Body of pancreas (tissue), 4 donors: Measurements from ENCODE around the gene NFATC2. TPM values are rescaled to one million over a fixed set of nuclear protein-coding genes. Genes with fewer than 3 reads are reported as not detected.

Source experiments
- ATAC-seq: fragments of 150-250 bp; one replicate; pipeline ENCODE4 v1.9.1; 2016
- DNase-seq, 4 donors: peaks; one replicate each; pipeline ENCODE4 v3.0.0-alpha.2; 2019
- H3K27ac ChIP-seq, 4 donors: fragments of 200-600 bp; sonication (generic); 1 replicate in 3 of 4; 2 replicates in 1 of 4; pipeline versions ENCODE4 v1.5.1 to v1.6.1; 2016 to 2019; ENCODE audit warnings: mild to moderate bottlenecking in 1 of 4, mixed read lengths in 1 of 4, moderate library complexity in 1 of 4
- H3K27me3 ChIP-seq, 2 donors: fragments of 200-600 bp; sonication (generic); one replicate each; pipeline ENCODE4 v1.6.0; 2016; ENCODE audit warnings: mild to moderate bottlenecking in 1 of 2
- H3K36me3 ChIP-seq, 2 donors: fragments of 200-600 bp; sonication (generic); replicated peaks in 1 of 2; 2 replicates each; pipeline ENCODE4 v1.5.1; 2016; ENCODE audit warnings: low read depth in 2 of 2; ENCODE audit not compliant: insufficient read depth in 1 of 2
- H3K4me1 ChIP-seq: fragments of 200-600 bp; sonication (generic); one replicate; pipeline ENCODE4 v1.6.0; 2016
- H3K4me3 ChIP-seq, 2 donors: fragments of 200-600 bp; sonication (generic); 1 replicate in 1 of 2; 2 replicates in 1 of 2; pipeline ENCODE4 v1.5.1; 2016 to 2019
- H3K9me3 ChIP-seq, 3 donors: fragments of 200-600 bp; sonication (generic); 1 replicate in 2 of 3; 2 replicates in 1 of 3; pipeline ENCODE4 v1.5.1; 2016
- POLR2A ChIP-seq, 3 donors: fragments of 450-650 bp; IDR thresholded peaks; one replicate each; pipeline ENCODE4 v1.6.1; 2016; ENCODE audit warnings: antibody characterized with exemption in 3 of 3, mild to moderate bottlenecking in 2 of 3
- WGBS, 2 donors: methylation state at CpG; one replicate each; pipeline ENCODE4 v1.1.5; 2017; 5-methylcytosine and 5-hydroxymethylcytosine counted together
- intact Hi-C: fragments of 100-400 bp; cut with DNase I; formaldehyde crosslinking; loops from one replicate; pipeline ENCODE4 v1.15.1; 2023
- total RNA-seq, 2 donors: library from RNA; depleted of rRNA; stranded (reverse); fragments of >200 nt; gene quantifications; one replicate each; pipeline ENCODE4 v1.1.0, GENCODE V29; 2016
- TF ChIP-seq, protein P1 (sequence below), 7 experiments: fragments of 450-650 bp in 4 of 7; fragments of 200-600 bp in 3 of 7; sonication (generic) in 3 of 7; IDR thresholded peaks; one replicate each; pipeline ENCODE4 v1.5.1; 2016 to 2019; ENCODE audit warnings: antibody characterized with exemption in 7 of 7

NFATC2 gene
- total RNA-seq, 2 donors from 2014 or later: 4.9 to 7.6 TPM

DNA sequence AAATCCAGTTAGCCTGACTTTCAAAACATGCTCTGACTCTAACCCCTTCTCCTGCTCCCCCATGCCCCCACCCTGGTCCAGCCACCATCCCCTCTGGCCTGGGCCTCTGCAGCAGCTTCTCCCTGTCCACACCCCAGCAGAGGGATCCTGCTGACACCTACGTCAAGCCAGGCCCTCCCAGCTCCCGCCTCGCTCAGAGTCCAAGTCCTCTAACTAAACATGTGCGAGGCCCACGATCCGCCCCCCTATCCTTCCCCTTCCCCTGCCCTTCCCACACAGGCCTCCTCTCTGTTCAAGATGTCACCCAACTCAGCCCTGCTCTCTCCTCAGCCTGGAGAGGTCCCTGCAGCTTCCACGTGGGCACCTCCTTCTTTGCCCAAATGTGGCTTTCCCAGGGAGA lies 33.7 kb downstream of the NFATC2 start:
- H3K27ac ChIP-seq: no peak overlapping the region
- no peaks in the 10 kb centered on the region for H3K4me1 ChIP-seq
- 88 to 92% methylated on average over 7 of the region's 7 CpGs for WGBS, 2 donors
- no peak for ATAC-seq
- no peak overlapping the region for H3K4me3 ChIP-seq
- H3K27me3 ChIP-seq: no peaks in the 10 kb centered on the region
- TF ChIP-seq, protein P1, sequence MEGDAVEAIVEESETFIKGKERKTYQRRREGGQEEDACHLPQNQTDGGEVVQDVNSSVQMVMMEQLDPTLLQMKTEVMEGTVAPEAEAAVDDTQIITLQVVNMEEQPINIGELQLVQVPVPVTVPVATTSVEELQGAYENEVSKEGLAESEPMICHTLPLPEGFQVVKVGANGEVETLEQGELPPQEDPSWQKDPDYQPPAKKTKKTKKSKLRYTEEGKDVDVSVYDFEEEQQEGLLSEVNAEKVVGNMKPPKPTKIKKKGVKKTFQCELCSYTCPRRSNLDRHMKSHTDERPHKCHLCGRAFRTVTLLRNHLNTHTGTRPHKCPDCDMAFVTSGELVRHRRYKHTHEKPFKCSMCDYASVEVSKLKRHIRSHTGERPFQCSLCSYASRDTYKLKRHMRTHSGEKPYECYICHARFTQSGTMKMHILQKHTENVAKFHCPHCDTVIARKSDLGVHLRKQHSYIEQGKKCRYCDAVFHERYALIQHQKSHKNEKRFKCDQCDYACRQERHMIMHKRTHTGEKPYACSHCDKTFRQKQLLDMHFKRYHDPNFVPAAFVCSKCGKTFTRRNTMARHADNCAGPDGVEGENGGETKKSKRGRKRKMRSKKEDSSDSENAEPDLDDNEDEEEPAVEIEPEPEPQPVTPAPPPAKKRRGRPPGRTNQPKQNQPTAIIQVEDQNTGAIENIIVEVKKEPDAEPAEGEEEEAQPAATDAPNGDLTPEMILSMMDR (IDR thresholded peaks at IDR 0.05): no peak
- no peak for TF ChIP-seq POLR2A (IDR thresholded peaks at IDR 0.05)
- intact Hi-C loops: no loop called here
- H3K36me3 ChIP-seq: no peaks in the 10 kb centered on the region
- no peaks in the 10 kb centered on the region for H3K9me3 ChIP-seq
- DNase-seq: no peak

DNA sequence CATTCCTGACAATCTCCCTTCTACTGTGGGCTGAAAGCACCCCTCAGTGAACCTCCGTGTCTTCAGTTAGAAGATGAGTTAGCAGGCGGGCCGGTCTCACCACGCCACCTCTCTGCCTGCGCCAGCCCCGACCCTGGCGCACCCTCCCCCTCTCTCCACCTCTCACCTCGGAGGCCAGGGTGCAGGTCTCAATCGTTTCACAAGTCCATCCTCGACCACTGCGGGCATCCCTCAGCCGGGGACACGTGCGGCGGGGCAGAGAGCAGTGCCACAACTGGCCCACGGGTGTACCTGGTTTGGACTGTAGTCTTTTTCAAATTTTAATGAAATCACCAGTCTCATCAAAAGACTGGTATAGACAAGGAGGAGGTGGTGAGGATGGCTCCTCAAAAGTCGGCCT lies 34.4 kb downstream of the NFATC2 start:
- Histone ChIP-seq H3K27ac (no peak overlapping the region), H3K27me3 (no peaks in the 10 kb centered on the region), H3K36me3 (no peaks in the 10 kb centered on the region), H3K4me1 (no peaks in the 10 kb centered on the region), H3K9me3 (no peaks in the 10 kb centered on the region), H3K4me3 (no peak overlapping the region)
- WGBS, 2 donors: 93 to 97% methylated on average over 11 to 17 of the region's 17 CpGs
- DNase-seq: no peak
- TF ChIP-seq POLR2A (IDR thresholded peaks at IDR 0.05): no peak
- TF ChIP-seq, protein P1 (IDR thresholded peaks at IDR 0.05): no peak
- ATAC-seq: no peak
- intact Hi-C loops: no loop called here

DNA sequence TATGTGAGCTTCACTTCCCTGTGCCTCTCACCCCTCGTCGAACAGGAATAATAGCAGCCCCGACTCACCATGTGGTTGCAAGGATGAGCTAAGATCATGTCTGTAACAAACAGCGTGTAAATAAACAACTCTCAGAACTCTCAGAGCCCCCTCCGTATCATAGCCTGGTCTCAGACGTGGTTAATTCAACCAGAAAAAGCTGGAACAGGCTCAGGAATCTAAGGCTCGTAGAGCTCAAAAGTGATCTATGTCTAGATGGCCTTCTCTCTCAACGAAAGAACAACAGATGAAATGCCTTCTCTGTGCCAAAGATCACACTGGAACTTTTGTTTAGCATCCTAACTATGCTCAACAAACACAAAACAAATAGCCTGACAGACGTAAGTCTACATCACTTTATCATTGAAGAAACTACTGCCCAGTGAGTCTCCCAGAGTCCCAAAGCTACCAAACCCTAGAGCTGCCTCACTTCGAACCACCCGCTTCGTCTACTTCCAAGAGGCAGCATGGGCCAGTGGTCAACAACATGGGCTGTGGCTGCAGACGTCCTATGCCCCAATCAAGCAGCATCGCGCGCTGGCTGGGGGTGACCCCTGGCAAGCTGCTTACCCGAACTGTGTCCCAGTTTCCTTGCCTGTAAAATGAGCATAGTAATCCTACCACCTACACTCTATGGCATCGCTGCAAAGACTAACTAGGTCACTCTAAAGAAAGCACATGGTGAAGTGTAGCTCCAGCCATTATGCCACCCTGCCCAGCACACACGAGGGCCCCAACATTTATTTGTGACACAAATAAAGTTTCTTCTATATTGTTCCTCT lies 35.1 kb downstream of the NFATC2 start:
- no peak for ATAC-seq
- intact Hi-C loops: no loop called here
- no peaks in the 10 kb centered on the region for H3K27me3 ChIP-seq
- WGBS, 2 donors: 87% methylated on average over 16 to 19 of the region's 19 CpGs
- H3K4me3 ChIP-seq: no peak overlapping the region
- H3K36me3 ChIP-seq: no peaks in the 10 kb centered on the region
- H3K4me1 ChIP-seq: no peaks in the 10 kb centered on the region
- DNase-seq: no peak
- no peaks in the 10 kb centered on the region for H3K9me3 ChIP-seq
- H3K27ac ChIP-seq: no peak overlapping the region
- TF ChIP-seq, protein P1 (IDR thresholded peaks at IDR 0.05): no peak
- no peak for TF ChIP-seq POLR2A (IDR thresholded peaks at IDR 0.05)

DNA sequence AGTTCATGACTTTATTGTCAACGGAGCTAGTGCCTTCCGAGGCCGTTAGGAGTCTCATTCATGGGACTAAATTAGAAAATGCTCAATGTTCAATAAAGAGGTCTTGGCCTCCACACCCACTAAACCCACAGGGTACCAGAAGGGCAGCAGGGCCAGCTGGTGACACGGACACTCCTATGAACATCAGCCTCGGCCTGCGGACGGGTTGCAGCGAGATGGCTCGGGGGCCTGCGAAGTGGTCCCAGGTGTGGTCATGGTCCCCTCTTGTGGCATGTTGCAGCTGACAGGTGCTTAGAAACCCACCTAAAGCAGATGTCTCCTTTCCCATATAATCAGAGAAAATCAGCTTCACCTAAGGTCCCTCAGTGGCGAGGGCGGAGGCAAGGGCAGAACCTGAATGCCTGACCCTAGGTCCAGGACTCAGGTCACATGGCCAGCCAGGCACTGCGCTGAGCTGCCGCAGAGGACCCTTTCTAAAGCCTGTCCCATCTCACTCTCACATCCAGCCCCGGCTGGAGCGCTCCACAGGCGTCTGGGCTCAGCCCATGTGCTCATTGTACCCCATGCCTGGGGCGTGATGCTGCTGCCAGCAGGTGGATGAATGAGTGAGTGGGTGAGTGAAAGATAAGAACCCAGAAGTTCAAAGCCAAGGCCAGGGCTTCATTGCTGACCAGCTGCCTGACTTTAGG lies 35.8 kb downstream of the NFATC2 start:
- Histone ChIP-seq H3K4me3 (no peak overlapping the region), H3K4me1 (no peaks in the 10 kb centered on the region), H3K27me3 (no peaks in the 10 kb centered on the region), H3K9me3 (no peaks in the 10 kb centered on the region), H3K36me3 (no peaks in the 10 kb centered on the region), H3K27ac (no peak overlapping the region)
- no peak for TF ChIP-seq POLR2A (IDR thresholded peaks at IDR 0.05)
- TF ChIP-seq, protein P1 (IDR thresholded peaks at IDR 0.05): no peak
- intact Hi-C loops: no loop called here
- DNase-seq (no peak), ATAC-seq (no peak)
- 94% methylated on average over 13 to 18 of the region's 18 CpGs for WGBS, 2 donors
